ENCODE results near the gene PI4KA.
"Not testable (repeated sequence)": the region's sequence is repeated elsewhere in the genome, so short reads cannot be mapped to it uniquely, and the experiment has no call there.

Gene PI4KA

DNA sequence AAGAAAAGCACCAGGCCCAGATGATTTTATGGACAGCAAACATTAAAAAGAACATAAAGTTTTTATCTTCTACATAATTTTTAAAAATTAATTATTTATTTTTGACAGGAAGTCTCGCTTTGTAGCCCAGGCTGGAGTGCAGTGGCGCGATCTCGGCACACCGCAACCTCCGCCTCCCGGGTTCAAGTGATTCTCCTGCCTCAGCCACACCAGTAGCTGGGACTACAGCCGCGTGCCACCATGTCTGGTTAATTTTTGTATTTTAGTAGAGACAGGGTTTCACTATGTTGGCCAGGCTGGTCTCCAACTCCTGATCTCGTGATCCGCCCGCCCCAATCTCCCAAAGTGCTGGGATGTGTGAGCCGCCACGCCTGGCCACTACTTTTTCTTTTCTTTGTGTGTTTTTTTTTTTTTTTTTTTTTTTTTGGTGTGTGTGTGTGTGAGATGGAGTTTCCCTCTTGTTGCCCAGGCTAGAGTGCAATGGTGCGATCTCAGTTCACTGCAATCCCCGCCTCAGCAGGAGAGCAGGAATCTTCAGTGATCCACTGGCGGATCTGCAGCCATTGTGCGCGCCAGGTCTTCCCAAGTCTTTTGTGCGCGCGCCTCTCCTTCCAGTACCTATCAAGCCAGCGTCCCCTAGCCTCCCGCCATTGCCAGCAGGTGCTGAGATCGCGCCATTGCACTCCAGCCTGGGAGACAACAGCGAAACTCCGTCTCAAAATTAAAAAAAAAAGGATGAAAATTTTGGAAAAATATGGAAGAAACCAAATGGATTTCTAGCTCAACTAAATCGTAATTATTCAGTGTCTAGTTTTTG is 171.0 kb downstream of the PI4KA start:
- not testable (repeated sequence) for DNase-seq

DNA sequence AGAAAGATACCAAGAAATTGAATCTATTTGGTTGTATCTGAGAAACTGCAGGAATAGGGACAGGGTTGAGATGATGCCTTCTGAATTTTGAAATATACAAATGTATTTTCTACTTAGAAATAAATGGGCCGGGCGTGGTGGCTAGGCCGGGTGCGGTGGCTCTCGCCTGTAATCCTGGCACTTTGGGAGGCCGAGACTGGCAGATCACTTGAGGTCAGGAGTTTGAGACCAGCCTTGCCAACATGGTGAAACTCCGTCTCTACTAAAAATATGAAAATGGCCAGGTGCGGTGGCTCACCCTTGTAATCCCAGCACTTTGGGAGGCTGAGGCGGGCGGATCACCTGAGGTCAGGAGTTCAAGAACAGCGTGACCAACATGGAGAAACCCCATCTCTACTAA is 172.8 kb downstream of the PI4KA start:
- DNase-seq, result not testable (repeated sequence)

DNA sequence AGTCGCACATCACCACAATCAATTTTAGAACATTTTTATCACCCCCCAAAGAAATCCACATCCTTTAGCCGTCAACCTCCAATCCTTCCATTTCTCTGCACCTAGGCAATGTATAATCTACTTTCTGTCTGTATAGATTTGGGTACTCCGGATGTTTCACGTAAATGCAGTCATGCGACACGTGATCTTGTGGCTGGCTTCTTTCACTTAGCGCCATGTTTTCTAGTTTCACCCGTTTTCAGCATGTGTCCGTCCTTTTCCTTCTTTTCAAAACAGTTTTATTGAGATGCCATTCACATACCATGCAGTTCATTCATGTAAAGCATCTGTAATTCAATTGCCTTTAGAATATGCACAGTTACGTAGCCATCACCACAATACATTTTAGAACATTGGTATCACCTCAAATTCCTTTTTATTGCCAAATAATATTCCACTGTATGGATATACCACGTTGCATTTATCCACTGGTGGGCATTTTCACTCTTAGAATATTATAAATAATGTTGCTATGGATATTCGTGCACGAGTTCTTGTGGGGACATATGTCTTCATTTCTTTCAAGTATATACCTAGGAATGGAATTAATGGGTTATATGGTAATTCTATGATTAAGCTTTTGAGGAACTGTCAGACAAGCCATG is 179.7 kb downstream of the PI4KA start:
- not testable (repeated sequence) for DNase-seq

DNA sequence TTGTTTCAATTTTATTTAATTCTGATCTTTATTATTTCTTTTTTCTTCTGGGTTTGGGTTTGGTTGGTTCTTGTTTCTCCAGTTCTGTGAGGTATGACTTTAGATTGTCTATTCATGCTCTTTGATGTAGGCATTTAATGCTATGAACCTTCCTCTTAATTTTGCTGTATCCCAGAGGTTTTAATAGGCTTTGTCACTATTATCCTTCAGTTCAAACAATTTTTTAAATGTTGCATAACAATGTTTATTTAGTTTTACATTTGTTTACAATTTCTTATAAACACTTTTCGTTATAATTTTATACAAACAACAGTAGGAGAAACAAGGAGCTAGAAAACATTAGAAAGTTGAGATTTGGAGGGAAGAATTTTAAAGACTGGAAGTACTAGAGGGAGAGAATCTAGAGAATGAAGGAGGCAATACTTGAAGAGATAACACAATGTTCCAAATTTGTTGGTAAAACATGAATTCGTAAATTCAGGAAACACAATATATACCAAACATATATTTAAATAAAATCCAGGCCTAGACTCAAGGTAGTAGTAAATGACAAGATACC is 180.8 kb downstream of the PI4KA start:
- DNase-seq, result no peak

DNA sequence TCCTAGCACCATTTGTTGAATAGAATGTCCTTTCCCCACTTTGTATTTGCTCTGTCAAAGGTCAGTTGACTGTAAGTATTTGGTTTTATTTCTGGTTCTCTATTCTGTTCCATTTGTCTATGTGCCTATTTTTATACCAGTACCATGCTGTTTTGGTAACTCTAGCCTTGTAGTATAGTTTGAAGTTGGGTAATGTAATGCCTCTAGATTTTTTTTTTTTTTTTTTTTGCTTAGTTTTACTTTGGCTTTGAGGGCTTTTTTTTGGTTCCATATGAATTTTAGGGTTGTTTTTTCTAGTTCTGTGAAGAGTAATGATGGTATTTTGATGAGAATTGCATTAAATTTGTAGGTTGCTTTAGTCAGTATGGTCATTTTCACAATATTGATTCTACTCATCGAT is 183.0 kb downstream of the PI4KA start:
- DNase-seq, result not testable (repeated sequence)

DNA sequence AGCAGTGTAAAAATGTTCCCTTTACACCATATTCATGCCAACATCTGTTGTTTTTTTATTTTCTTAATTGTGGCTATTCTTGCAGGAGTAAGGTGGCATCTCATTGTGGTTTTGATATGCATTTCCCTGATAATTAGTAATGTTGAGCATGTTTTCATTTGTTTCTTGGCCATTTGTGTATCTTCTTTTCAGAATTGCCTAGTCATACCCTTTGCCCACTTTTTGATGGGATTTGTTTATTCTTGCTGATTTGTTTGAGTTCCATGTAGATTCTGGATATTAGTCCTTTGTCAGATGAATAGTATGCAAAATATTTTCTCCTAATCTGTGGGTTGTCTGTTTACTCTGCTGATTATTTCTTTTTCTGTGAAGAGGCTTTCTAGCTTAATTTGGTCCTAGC is 183.6 kb downstream of the PI4KA start:
- no peak for DNase-seq

DNA sequence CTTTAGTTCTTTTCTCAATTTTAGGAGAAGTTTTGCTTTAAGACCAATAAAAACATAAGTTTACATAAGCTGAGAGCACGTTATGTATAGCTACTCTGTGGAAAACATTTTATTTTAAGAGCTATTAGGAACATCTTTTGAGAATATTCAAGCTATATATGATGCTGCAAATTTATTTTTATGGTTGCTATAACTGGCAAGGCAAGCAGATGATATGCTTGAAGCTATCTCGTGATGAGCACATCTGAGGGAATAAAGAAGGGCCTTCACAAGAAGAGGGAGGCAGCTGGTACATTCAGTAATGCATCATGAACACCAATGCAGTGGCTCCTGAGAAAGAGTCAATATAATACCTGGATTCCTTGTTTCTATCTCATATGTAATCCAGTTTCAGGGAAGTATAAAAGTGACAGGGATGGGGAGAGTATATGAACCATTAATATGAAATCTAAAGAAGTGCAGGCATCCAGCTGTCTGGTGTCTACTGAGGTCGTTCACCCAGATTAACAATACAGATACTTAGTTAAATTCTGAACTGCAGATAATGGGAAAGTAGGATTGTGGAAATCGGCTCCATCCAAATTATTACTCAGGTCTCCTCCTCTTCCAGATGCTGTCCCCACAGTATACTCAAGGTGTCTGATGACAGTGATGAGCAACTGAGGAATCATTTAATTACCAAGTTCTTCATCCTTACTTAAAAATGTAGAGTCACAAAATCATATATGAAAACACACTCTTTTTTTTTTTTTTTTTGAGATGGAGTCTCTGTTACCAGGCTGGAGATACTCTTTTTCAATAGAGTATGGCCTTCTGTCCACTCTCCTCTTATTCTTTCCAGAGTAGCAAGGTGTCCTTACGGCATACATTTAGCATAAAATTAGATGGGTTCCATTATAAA is 185.1 kb downstream of the PI4KA start:
- DNase-seq, result no peak

DNA sequence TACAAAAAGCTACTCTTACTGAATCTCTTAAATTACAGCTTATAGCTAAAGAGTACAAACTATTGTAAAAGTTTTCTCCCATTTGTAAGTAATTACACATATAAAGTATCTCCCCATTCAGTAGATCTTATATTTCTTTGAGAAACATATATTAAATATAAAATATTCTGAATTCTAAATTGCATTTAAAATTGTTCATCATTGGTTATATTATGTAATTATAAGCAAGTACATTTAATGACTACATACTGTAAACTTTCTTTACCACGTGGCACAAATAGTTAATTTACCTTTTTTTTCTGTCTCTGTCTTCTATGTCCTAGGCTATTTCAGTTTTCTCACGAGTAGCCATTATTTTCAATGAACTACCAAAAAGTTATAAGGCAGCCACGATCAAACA is 185.9 kb downstream of the PI4KA start:
- DNase-seq, result no peak

DNA sequence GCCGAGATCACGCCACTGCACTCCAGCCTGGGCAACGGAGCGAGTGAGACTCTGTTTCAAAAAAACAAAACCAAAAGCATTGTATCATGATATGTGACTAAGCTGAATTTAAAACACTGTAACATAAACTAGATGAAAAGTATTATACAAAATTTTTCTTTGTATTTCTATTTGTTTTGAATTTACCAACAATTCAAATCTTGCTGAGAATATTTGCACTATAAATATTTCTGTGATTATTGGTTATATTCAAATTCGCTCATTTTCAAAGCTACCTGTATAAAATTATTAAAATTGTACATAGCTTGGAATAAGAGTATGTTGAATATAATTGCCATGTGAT is 186.6 kb downstream of the PI4KA start:
- DNase-seq, result no peak

DNA sequence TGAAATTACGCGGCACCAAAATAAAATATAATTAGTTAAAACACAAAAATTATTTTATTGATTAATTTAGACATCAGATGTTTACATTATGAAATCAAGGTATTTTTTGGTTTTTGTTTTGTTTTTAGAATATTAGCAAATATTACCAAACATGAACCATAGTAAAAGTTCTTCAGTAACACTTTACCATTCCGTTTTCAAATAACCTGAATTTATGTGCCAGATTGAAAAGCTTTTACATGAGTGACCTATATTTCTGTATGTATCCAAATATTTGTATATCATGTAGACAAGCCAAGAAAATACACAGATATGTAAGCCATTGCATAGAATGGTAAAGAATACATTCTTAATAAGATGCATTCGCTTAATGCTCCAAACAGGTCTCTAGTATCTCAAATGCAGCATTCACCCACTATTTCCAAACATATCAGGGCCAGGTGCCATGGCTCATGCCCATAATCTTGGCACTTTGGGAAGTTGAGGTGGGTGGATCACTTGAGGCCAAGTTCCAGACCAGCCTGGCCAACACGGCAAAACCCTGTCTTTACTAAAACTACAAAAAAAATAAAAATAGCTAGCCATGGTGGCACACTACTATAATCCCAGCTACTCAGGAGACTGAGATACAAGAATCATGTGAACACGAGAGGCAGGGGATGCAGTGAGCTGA is 187.1 kb downstream of the PI4KA start:
- no peak for DNase-seq

DNA sequence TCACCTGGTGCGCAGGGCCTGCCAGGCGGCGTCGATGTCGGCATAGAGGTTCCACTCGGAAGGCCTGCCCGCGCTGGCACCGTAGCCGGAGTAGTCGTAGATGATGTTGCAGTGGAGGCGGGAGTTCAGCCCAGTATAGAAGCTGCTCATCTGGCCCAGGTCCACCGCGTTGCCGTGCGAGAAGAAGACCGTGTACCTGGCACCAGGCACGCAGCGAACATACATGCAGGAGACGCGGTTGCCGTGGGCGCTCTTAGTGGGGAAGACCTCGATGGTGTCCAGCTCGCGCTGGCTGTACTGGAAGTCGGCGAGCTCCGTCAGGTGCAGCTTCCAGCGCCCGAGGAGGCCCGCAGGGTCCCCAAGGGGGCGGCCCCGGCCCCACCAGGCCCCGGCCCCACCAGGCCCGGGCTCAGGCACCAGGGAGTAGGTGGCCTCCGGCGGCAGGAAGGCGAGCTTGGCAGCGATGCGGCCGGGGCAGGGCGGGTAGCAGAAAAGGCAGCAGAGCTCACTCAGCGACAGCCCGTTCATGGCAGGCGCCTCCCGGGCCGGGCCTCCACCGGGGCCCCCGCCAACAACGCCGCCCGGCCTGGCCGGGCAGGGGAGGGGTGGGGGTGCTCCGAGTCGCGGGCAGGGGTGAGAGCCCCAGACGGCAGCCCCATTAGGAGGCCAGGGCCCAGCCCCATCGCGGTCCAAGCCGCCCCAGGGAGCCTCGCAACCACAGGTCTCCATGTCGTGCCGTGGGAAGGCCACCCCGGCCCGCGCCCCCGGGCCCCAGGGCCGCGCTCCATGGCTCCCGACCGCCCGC is 188.0 kb downstream of the PI4KA start:
- DNase-seq, result not testable (repeated sequence)

DNA sequence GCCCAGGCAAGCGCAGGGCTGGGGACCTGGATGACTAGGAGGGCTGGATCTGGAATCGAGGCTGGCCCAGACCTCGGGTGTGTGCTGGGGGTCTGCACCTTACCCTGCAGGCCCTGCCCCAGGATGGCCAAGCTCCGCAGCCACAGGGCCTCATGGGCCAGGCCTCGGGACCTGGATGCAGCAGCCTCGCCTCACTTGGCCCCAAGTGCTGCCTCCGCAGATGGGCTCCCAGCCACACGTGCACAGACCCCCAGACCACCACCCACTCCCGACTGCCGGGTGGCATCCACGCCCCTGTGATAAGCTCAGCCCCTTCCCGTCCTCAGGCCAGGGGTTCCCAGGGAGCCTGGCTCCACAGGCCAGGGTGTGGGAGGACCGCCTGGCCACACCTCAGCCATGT is 188.7 kb downstream of the PI4KA start:
- not testable (repeated sequence) for DNase-seq

DNA sequence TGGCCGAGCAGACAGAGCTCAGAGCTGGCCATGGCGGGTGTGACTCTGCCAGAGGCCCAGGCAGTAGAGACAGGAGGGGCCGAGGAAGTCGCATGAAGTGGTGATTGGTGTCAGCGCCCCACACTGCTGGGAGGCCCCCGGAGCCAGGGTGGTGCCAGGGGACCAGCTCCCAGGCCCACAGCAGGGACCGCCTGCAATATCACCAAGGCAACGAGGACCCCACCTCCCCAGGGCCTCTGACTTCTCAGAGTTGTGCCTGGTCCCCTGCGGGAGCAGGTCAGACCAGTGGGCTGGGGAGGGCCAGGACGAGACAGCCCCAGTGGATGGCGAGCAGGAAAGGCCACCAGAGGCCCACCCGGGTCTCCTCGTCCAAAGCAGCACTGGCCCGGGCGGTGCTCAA is 189.1 kb downstream of the PI4KA start:
- not testable (repeated sequence) for DNase-seq

DNA sequence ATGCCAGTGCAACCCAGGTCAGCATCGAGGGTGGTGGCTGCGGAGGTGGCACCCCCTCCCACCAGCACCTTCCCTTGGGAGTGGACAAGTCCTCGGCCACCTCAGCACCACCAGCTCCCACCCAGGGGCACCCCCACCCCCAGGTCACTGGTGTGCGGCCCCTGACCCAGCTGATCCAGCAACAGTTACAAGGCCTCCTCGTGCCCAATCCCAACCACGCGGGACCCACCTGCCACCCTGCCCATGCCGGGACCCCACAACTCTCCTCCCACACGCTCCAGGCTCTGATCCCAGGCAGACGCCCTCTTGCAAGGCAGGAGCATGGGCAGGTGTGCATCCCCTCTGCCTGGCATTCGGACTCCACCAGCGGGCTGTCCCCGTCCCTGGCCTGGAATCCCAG is 189.8 kb downstream of the PI4KA start:
- not testable (repeated sequence) for DNase-seq

DNA sequence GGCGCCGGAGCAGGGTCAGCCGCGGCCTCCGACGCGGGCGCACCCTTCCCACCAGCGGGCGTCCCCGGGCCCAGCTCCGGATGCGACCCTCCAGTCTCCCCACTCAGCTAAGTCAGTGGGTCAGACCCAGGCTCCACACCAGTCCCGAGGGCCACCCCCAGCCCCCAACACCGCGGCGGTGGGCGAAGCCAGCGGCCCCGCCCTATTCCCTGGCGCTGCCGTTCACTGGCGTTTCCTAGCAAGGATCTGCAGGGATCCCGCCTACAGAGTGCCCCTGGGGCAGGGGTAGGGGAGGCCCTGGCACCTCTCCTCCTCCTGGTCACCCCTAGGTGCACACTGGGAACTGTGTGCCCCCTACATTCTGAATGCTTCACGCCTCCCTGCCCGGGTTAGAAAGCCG is 190.4 kb downstream of the PI4KA start:
- DNase-seq, result not testable (repeated sequence)

DNA sequence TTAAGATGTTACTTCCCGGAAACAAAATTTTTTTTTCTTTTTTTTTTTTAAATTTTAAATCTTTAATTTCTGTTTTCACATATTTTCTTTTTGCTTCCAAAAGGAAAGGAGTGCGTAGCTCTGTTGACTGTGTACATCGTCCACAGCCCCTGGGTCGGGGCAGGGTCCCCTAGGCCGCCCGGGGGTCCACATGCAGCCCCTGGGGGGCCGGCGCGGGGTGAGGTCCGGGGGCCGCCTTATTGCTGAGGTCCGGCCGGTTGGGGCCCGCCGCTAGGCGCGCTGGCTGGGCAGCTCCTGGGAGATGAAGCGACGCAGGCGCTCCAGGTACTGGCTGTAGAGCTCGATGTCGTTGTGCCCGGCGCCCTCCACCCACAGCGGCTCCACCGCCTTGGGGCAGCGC is 191.1 kb downstream of the PI4KA start:
- not testable (repeated sequence) for DNase-seq

DNA sequence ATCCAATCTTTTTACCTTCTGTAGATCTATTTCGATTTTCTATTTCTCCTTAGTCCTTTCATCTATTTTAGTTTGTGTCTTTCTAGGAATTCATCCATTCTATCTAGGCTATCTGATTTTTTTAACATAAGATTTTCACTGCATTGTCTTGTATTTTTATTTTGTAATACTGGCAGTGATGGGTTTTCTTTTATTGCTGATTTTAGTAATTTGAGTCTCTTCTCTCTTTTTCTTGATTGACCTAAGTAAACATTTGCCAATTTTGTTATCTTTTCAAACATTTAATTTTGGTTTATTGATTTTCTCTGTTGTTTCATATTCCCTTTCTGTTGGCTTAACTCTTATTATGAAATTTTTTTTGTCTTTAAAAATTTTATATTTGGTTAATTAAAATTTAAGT is 192.1 kb downstream of the PI4KA start:
- DNase-seq, result no peak

DNA sequence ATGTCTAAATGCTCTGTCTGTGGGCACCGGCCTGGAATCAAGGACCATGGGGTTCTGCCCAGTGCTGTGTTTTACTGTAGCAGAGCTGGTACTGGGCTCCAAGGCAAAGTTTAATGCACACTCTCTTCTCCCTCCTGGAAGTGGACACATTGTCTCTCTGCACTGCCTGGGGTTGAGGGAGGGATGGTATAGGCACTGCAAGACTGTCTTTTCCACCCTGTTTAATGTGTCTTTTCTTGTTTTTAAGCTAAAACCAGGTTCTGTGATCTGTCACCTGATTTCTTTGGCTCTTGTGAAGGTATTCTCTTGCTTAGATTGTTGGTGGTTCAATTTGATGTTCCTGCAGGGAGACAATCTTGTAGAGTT is 194.0 kb downstream of the PI4KA start:
- no peak for DNase-seq

DNA sequence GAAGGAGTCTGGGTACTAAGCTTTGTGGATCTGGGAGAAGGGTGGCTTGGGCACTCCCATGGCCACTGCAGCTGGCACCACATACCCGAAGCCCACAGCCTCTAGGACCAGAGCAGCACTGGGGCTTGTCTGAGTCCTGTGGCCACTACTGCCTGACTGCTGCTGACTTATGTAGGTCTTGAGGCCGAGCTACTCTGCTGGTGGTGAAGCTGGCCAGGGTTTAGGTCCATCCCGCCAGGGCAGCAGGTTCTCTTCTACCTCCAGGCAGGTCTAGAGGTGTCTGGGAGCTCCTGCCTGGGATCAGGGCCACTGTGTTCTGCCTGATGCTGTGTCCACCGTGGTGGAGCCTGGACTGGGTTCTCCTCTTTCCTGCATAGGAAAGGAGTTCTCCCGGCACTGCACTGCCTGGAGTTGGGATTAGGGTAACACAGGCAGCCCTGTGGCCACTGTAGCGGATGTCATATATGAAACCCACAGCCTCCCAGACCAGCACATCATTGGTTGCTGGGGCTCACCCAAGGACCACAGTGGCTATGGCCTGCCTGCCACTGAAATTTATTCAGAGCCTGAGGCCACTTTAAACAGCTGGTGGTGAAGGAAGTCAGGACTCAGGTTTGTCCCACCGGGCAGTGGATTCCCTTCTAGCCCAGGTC is 194.5 kb downstream of the PI4KA start:
- DNase-seq, result no peak

DNA sequence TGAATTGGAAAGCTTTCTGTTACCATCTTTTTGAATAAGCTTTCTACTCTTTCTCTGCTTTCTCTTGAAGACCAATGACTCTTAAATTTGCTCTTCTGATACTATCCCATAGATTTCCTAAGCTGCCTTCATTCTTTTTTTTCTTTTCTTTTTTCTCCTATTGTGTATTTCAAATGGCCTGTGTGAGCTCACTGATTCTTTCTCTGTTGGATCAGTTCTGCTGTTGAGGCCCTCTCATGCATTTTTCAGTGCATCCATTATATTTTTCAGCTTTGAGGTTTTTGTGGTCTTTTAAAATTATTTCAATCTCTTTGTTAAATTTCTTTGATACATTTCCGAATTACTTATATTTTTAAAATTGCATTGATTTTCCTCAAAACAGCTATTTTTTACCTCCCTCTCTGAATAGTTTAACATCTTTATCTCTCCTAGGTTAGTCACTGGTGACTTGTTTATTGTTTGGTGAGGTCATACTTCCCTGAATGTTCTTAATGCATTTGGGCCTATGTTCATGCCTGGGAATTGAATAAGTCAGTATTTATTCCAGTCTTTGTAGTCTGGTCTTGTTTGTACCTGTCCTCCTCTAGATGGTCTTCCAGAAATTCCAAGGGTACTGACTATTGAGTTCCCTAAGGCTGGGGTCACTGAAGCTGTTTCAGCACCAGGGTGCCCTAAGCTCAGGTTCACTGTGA is 195.3 kb downstream of the PI4KA start:
- DNase-seq, result no peak

All from fibroblast of skin of back (primary cell).